Activated T-helper 1 cell treated with Interleukin-2 at 50 U/mL for 16 hours (primary cell): ENCODE measurements around the gene LDLRAD2.

Source experiments
- DNase-seq: peaks from one replicate; pipeline ENCODE4 v3.0.0-alpha.2; 2020; ENCODE audit warnings: low read depth

The LDLRAD2 gene

GRCh38 chr1:21860971-21861370 lies 48.9 kb downstream of the LDLRAD2 start:
- DNase-seq = no peak

GRCh38 chr1:21861602-21862429 lies 49.8 kb downstream of the LDLRAD2 start:
- no peak for DNase-seq

- DNase-seq = no peak
These were observed 51.9 kb downstream of the LDLRAD2 start for GRCh38 chr1:21863981-21864380.

- DNase-seq = no peak
These were observed 52.7 kb downstream of the LDLRAD2 start for GRCh38 chr1:21864730-21865129.

GRCh38 chr1:21865609-21865942 lies 53.5 kb downstream of the LDLRAD2 start:
- no peak for DNase-seq

GRCh38 chr1:21865943-21866706 lies 54.1 kb downstream of the LDLRAD2 start:
- no peak for DNase-seq

- DNase-seq = no peak
These were observed 54.6 kb downstream of the LDLRAD2 start for GRCh38 chr1:21866707-21867043.

- no peak for DNase-seq
These were observed 55.5 kb downstream of the LDLRAD2 start for GRCh38 chr1:21867451-21867996.

- no peak for DNase-seq
These were observed 56.4 kb downstream of the LDLRAD2 start for GRCh38 chr1:21868482-21868881.

- DNase-seq = no peak
These were observed 56.9 kb downstream of the LDLRAD2 start for GRCh38 chr1:21868941-21869454.

GRCh38 chr1:21869620-21870121 lies 57.6 kb downstream of the LDLRAD2 start:
- DNase-seq = no peak

GRCh38 chr1:21870611-21871010 lies 58.5 kb downstream of the LDLRAD2 start:
- no peak for DNase-seq

- DNase-seq = no peak
These were observed 59.9 kb downstream of the LDLRAD2 start for GRCh38 chr1:21871943-21872342.

GRCh38 chr1:21872445-21873079 lies 60.5 kb downstream of the LDLRAD2 start:
- no peak for DNase-seq

GRCh38 chr1:21873174-21873573 lies 61.1 kb downstream of the LDLRAD2 start:
- no peak for DNase-seq

GRCh38 chr1:21873761-21874160 lies 61.7 kb downstream of the LDLRAD2 start:
- DNase-seq = no peak

- no peak for DNase-seq
These were observed 62.3 kb downstream of the LDLRAD2 start for GRCh38 chr1:21874328-21874727.
